Ovary (tissue), 9 donors: ENCODE results near the gene EXD3. TPM values are rescaled to one million over a fixed set of nuclear protein-coding genes. Genes with fewer than 3 reads are reported as not detected.

Source experiments
- DNase-seq, 5 donors: peaks; one replicate each; pipeline ENCODE4 v3.0.0-alpha.2; 2019 to 2020
- H3K27ac ChIP-seq, 2 donors: fragments of 200-600 bp; one replicate each; pipeline versions ENCODE4 v1.5.1 to v1.8.0; 2019 to 2022
- H3K27me3 ChIP-seq: fragments of 200-600 bp; one replicate; pipeline ENCODE4 v1.8.0; 2022
- H3K36me3 ChIP-seq: fragments of 200-600 bp; sonication (generic); one replicate; pipeline ENCODE4 v1.5.1; 2019
- H3K4me1 ChIP-seq: one replicate; pipeline ENCODE4 v1.8.1; 2013; ENCODE audit warnings: mild to moderate bottlenecking, moderate library complexity; ENCODE audit not compliant: insufficient read depth
- H3K4me3 ChIP-seq: fragments of 200-600 bp; sonication (generic); one replicate; pipeline ENCODE4 v1.5.1; 2017
- H3K9me3 ChIP-seq, 2 donors: fragments of 200-600 bp in 1 of 2; sonication (generic) in 1 of 2; one replicate each; pipeline versions ENCODE4 v1.5.1 to v1.8.1; 2013 to 2019; ENCODE audit warnings: mild to moderate bottlenecking in 1 of 2, moderate library complexity in 1 of 2
- EP300 ChIP-seq: sonication (generic); formaldehyde crosslinking; IDR thresholded peaks from one replicate; pipeline ENCODE4 v1.6.1; 2017; ENCODE audit warnings: antibody characterized with exemption
- POLR2A ChIP-seq: fragments of 450-650 bp; IDR thresholded peaks from one replicate; pipeline ENCODE4 v1.6.1; 2017; ENCODE audit warnings: antibody characterized with exemption, mild to moderate bottlenecking, moderate library complexity
- WGBS, 3 donors: extraction: QIAGEN DNeasy Blood & Tissue Kit in 1 of 3; methylation state at CpG; one replicate each; pipeline versions ENCODE4 v1.1.5 to v1.1.7; 2013 to 2017; 5-methylcytosine and 5-hydroxymethylcytosine counted together
- intact Hi-C, 4 donors: fragments of 100-400 bp; cut with DNase I; formaldehyde crosslinking; loops; one replicate each; pipeline versions ENCODE4 v1.11.0 to v1.15.1; 2022 to 2023
- polyA plus RNA-seq, 2 donors: library from polyadenylated mRNA; stranded (reverse); fragments of 200-250 nt in 1 of 2; fragments of 350-450 nt in 1 of 2; fragmentation: Illumina TruSeq in 1 of 2; extraction: RNeasy Lipid Tissue Mini Kit (QIAGEN cat#74804) in 1 of 2; gene quantifications; one replicate each; pipeline ENCODE4 v1.2.3, GENCODE V29; 2013 to 2014
- total RNA-seq, 7 donors: library from RNA; depleted of rRNA in 2 of 7; stranded (reverse); fragments of >200 nt in 2 of 7; fragmentation: NEBNext Ultra II Directional in 3 of 7; extraction: Animal tissue kit (Norgen Biotek cat#: 25700) in 3 of 7; gene quantifications; one replicate each; pipeline versions ENCODE4 v1.1.0 to v1.2.4, GENCODE V29; 2016 to 2023
- TF ChIP-seq, protein P1 (sequence below), 3 donors: fragments of 450-650 bp in 2 of 3; fragments of 200-600 bp in 1 of 3; IDR thresholded peaks; one replicate each; pipeline versions ENCODE4 v1.5.1 to v1.8.0; 2016 to 2022; ENCODE audit warnings: antibody characterized with exemption in 3 of 3, mild to moderate bottlenecking in 1 of 3
- donor health status: DM: no; HTN: no; CAD: no; lungs with moderate emphysema.
- donor health status: DM: no; HTN: no; CAD: no.
- donor health status: Bipolar disorder and iron deficiency.
- donor health status: DM: yes; HTN: yes; CAD: no.
- donor health status: DM: no; HTN: no; CAD: no.
- donor health status: DM: yes; HTN: yes; CAD: no.

The EXD3 gene
- total and polyA plus RNA-seq, 9 donors = 1.0 to 30.6 (median 23.4) TPM

DNA sequence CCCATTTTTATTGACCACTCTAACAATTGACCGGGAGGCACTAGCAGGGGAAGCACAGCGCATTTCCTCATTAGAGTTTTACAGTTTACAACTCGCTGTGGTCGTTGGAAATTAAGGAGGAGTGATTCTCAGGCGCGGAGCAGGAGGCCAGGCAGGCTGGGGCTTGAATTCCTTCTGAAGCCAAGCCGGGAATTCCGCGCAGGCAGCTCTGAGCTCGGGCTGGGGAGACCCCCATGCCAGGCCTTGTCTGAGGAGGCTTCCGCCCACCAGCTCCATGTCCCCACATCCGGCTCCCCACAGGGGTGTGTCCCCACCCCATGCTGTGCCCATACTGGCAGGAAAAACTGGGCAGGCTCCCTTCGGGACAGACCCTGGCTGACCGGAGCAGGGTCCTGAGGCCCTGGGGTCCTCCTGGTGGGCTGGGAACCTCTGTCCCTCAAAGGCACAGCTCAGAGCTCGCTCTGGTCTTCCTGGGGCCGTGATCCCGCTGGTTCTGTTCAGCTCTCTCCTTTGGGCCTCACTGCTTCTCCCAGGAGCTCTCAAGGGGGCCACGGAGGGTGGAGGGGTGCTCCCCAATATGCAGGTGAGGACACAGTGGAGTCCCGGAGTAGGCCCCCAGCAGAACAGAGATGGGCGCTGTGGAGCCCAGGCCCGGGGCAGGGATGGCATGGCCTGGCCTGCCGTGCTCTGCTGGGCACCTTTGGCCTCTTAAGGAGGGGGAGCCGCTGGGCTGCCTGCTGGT, 119.6 kb downstream of the EXD3 start:
- Histone ChIP-seq H3K27ac (no peak overlapping the region), H3K27me3 (peaks cover 7% of the 10 kb centered on the region), H3K36me3 (no peaks in the 10 kb centered on the region), H3K4me1 (peaks cover 19% of the 10 kb centered on the region), H3K9me3 (no peaks in the 10 kb centered on the region), H3K4me3 (no peak overlapping the region)
- intact Hi-C loops = loop anchor here in 2 of 4 donors (5.0 kb wide), 2 partner anchors 104 to 144 kb away; no protein-coding TSS in a partner anchor
- TF ChIP-seq, protein P1, sequence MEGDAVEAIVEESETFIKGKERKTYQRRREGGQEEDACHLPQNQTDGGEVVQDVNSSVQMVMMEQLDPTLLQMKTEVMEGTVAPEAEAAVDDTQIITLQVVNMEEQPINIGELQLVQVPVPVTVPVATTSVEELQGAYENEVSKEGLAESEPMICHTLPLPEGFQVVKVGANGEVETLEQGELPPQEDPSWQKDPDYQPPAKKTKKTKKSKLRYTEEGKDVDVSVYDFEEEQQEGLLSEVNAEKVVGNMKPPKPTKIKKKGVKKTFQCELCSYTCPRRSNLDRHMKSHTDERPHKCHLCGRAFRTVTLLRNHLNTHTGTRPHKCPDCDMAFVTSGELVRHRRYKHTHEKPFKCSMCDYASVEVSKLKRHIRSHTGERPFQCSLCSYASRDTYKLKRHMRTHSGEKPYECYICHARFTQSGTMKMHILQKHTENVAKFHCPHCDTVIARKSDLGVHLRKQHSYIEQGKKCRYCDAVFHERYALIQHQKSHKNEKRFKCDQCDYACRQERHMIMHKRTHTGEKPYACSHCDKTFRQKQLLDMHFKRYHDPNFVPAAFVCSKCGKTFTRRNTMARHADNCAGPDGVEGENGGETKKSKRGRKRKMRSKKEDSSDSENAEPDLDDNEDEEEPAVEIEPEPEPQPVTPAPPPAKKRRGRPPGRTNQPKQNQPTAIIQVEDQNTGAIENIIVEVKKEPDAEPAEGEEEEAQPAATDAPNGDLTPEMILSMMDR (IDR thresholded peaks at IDR 0.05) = no peak
- no peak for TF ChIP-seq POLR2A
- no peak for TF ChIP-seq EP300
- WGBS, 3 donors = 53 to 58% (median 57%) methylated on average over 19 to 23 of the region's 23 CpGs
- DNase-seq = peak in 4 of 5 donors; percentile 13 to 44 (median 39)

- intact Hi-C loops = loop anchor here in 2 of 4 donors (5.0 kb wide), 2 partner anchors 105 to 145 kb away; no protein-coding TSS in a partner anchor
- peak in 2 of 5 donors; percentile 20 to 25 for DNase-seq
- Histone ChIP-seq H3K36me3 (no peaks in the 10 kb centered on the region), H3K9me3 (no peaks in the 10 kb centered on the region), H3K27ac (peak overlapping the region in 1 of 2 donors; percentile 25), H3K4me3 (peak overlapping the region; percentile 26), H3K4me1 (peaks cover 19% of the 10 kb centered on the region), H3K27me3 (peaks cover 11% of the 10 kb centered on the region)
- no peak for TF ChIP-seq POLR2A
- TF ChIP-seq, protein P1 (IDR thresholded peaks at IDR 0.05) = peak in 1 of 3 donors; percentile 55
- 3 to 6% (median 6%) methylated on average over 37 to 78 of the region's 78 CpGs for WGBS, 3 donors
These were observed 120.4 kb downstream of the EXD3 start for GRCh38 chr9:137302449-137303150.

- Histone ChIP-seq H3K9me3 (no peaks in the 10 kb centered on the region), H3K4me3 (peak within 1 kb of the TSS; percentile 37), H3K36me3 (no peaks in the 10 kb centered on the region), H3K27me3 (peaks cover 11% of the 10 kb centered on the region), H3K27ac (peak within 1 kb of the TSS in 1 of 2 donors; percentile 25), H3K4me1 (peaks cover 14% of the 10 kb centered on the region)
- intact Hi-C loops = loop anchor here in 2 of 4 donors (5.0 kb wide), 2 partner anchors 105 to 145 kb away; no protein-coding TSS in a partner anchor
- 0 to 2% (median 1%) methylated on average over 24 to 60 of the region's 60 CpGs for WGBS, 3 donors
- peak; percentile 82 to 93 (median 90) for DNase-seq
- TF ChIP-seq, protein P1 (IDR thresholded peaks at IDR 0.05) = no peak
- TF ChIP-seq POLR2A (no peak), EP300 (no peak)
These were observed 120.9 kb downstream of the EXD3 start, which contains the start of gene NRARP for GRCh38 chr9:137302118-137302448. Gene NRARP (minus strand): TSS chr9:137302271. CDS start chr9:137301928, 343 bp downstream.

- Histone ChIP-seq H3K9me3 (no peaks in the 10 kb centered on the region), H3K4me3 (peak overlapping the region; percentile 37), H3K36me3 (no peaks in the 10 kb centered on the region), H3K27me3 (peaks cover 11% of the 10 kb centered on the region), H3K4me1 (peaks cover 17% of the 10 kb centered on the region), H3K27ac (no peak overlapping the region)
- TF ChIP-seq EP300 (no peak), POLR2A (no peak)
- TF ChIP-seq, protein P1 (IDR thresholded peaks at IDR 0.05) = peak in 1 of 3 donors; percentile 27
- intact Hi-C loops = loop anchor here in 2 of 4 donors (5.0 kb wide), 2 partner anchors 106 to 146 kb away; no protein-coding TSS in a partner anchor
- WGBS, 3 donors = 0 to 1% (median 0%) methylated on average over 53 to 115 of the region's 115 CpGs
- DNase-seq = peak; percentile 27 to 70 (median 38)
These were observed 121.6 kb downstream of the EXD3 start for GRCh38 chr9:137301081-137301947.
